Measurements from ENCODE around the gene SCN4A.
"Not testable (repeated sequence)": the region's sequence is repeated elsewhere in the genome, so short reads cannot be mapped to it uniquely, and the experiment has no call there.

SCN4A gene

GRCh38 chr17:63909586-63909985 is 63.1 kb downstream of the SCN4A start:
- not testable (repeated sequence) for H3K36me3 ChIP-seq (ENCODE audit: control insufficient read depth, insufficient read depth, low read length); H3K4me1 ChIP-seq (ENCODE audit: control insufficient read depth, insufficient read depth, low read length); H3K9ac ChIP-seq (ENCODE audit: low read length); H3K9me3 ChIP-seq (ENCODE audit: control insufficient read depth, low read length); H3K4me3 ChIP-seq (ENCODE audit: low read length); H3K27me3 ChIP-seq (ENCODE audit: control insufficient read depth, insufficient read depth, low read length)

- not testable (repeated sequence) for H3K27me3 ChIP-seq (ENCODE audit: control insufficient read depth, insufficient read depth, low read length); H3K9me3 ChIP-seq (ENCODE audit: control insufficient read depth, low read length); H3K9ac ChIP-seq (ENCODE audit: low read length); H3K4me3 ChIP-seq (ENCODE audit: low read length); H3K36me3 ChIP-seq (ENCODE audit: control insufficient read depth, insufficient read depth, low read length); H3K4me1 ChIP-seq (ENCODE audit: control insufficient read depth, insufficient read depth, low read length)
Observed at GRCh38 chr17:63907161-63907778, 65.4 kb downstream of the SCN4A start.

DNA sequence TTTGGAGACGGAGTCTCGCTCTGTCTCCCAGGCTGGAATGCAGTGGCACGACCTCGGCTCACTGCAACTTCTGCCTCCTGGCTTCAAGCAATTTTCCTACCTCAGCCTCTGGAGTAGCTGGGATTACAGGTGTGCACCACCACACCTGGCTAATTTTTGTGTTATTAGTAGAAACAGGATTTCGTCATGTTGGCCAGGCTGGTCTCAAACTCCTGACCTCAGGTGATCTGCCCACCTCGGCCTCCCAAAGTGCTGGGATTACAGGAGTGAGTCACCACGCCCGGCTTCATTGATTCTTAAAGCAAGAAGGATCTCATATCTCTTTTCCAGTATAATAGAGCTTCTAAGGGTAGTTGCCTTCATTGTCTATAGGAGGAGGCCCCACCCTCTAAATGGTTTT is 67.9 kb downstream of the SCN4A start:
- H3K4me3 ChIP-seq (ENCODE audit: low read length); H3K4me1 ChIP-seq (ENCODE audit: control insufficient read depth, insufficient read depth, low read length); H3K36me3 ChIP-seq (ENCODE audit: control insufficient read depth, insufficient read depth, low read length); H3K9ac ChIP-seq (ENCODE audit: low read length); H3K27me3 ChIP-seq (ENCODE audit: control insufficient read depth, insufficient read depth, low read length); H3K9me3 ChIP-seq (ENCODE audit: control insufficient read depth, low read length): not testable (repeated sequence)

GRCh38 chr17:63903787-63904201 is 68.9 kb downstream of the SCN4A start:
- not testable (repeated sequence) for H3K4me3 ChIP-seq (ENCODE audit: low read length); H3K4me1 ChIP-seq (ENCODE audit: control insufficient read depth, insufficient read depth, low read length); H3K9ac ChIP-seq (ENCODE audit: low read length); H3K36me3 ChIP-seq (ENCODE audit: control insufficient read depth, insufficient read depth, low read length); H3K9me3 ChIP-seq (ENCODE audit: control insufficient read depth, low read length); H3K27me3 ChIP-seq (ENCODE audit: control insufficient read depth, insufficient read depth, low read length)

GRCh38 chr17:63901971-63902370 is 70.7 kb downstream of the SCN4A start:
- not testable (repeated sequence) for H3K4me3 ChIP-seq (ENCODE audit: low read length); H3K9me3 ChIP-seq (ENCODE audit: control insufficient read depth, low read length); H3K9ac ChIP-seq (ENCODE audit: low read length); H3K27me3 ChIP-seq (ENCODE audit: control insufficient read depth, insufficient read depth, low read length); H3K36me3 ChIP-seq (ENCODE audit: control insufficient read depth, insufficient read depth, low read length); H3K4me1 ChIP-seq (ENCODE audit: control insufficient read depth, insufficient read depth, low read length)

GRCh38 chr17:63898899-63899798 is 73.6 kb downstream of the SCN4A start:
- H3K27me3 ChIP-seq (ENCODE audit: control insufficient read depth, insufficient read depth, low read length); H3K4me1 ChIP-seq (ENCODE audit: control insufficient read depth, insufficient read depth, low read length): not testable (repeated sequence)

DNA sequence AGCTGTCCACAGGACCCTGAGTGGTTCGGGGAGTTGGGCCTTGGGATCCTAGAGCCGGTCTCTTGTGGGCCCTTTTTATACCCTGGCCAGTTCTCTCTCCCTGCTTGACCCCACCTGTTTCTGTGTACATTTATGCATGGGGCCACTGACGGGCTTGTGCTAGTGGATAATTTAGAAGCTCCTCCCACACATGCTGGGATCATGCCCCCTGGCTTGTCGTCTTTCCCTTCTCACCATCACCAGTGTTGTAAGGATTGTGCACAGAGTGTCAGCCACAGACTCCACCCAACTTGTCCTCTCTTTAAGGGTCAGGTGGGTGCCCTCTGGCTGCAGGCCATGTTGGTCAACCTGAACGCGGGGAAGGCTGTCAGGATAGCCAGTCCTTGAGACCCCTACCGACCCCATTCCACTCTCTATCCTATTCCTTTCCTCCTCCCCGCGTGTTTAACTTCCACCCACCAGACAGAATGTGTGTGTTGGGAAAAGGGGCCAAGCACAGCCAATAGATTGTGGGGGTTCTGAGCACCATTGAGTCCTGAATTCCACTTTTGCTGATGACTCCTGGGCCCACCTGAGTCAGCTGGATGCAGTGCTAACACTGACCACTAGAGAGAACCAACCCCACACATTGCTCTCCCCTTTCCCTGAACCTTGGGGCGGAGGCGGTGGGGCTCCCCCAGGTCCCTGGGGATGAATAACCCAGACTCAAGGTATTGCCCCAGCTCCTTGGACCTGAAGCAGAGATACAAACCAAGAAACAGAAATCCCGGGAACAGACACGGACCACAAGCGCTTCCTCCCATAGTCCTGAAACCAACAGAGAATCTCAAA is 76.0 kb downstream of the SCN4A start, which contains the start of gene CSH1:
Gene CSH1, minus strand, starts transcription at position 51 of the 831 bp plus-strand sequence. CDS start 63 bp downstream, outside the sequence.
- not testable (repeated sequence) for H3K36me3 ChIP-seq (ENCODE audit: control insufficient read depth, insufficient read depth, low read length); H3K4me1 ChIP-seq (ENCODE audit: control insufficient read depth, insufficient read depth, low read length); H3K4me3 ChIP-seq (ENCODE audit: low read length); H3K9me3 ChIP-seq (ENCODE audit: control insufficient read depth, low read length); H3K27me3 ChIP-seq (ENCODE audit: control insufficient read depth, insufficient read depth, low read length); H3K9ac ChIP-seq (ENCODE audit: low read length)

More at GRCh38 chr17:63898899-63899798, 73.6 kb downstream of the SCN4A start:
- H3K9me3 ChIP-seq (ENCODE audit: control insufficient read depth, low read length); H3K4me3 ChIP-seq (ENCODE audit: low read length); H3K36me3 ChIP-seq (ENCODE audit: control insufficient read depth, insufficient read depth, low read length); H3K9ac ChIP-seq (ENCODE audit: low read length): not testable (repeated sequence)

DNA sequence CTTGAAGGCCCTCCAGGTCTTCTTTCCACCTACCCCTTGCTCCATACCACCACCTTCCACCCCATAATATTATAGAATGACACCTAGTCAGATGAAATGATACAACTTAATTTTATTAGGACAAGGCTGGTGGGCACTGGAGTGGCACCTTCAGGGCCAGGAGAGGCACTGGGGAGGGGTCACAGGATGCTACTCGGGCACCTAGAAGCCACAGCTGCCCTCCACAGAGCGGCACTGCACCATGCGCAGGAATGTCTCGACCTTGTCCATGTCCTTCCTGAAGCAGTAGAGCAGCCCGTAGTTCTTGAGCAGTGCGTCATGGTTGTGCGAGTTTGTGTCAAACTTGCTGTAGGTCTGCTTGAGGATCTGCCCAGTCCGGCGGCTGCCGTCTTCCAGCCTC is 77.9 kb downstream of the SCN4A start:
- H3K27me3 ChIP-seq (ENCODE audit: control insufficient read depth, insufficient read depth, low read length); H3K36me3 ChIP-seq (ENCODE audit: control insufficient read depth, insufficient read depth, low read length); H3K9me3 ChIP-seq (ENCODE audit: control insufficient read depth, low read length); H3K9ac ChIP-seq (ENCODE audit: low read length); H3K4me3 ChIP-seq (ENCODE audit: low read length); H3K4me1 ChIP-seq (ENCODE audit: control insufficient read depth, insufficient read depth, low read length): not testable (repeated sequence)

- H3K36me3 ChIP-seq (ENCODE audit: control insufficient read depth, insufficient read depth, low read length); H3K27me3 ChIP-seq (ENCODE audit: control insufficient read depth, insufficient read depth, low read length); H3K9me3 ChIP-seq (ENCODE audit: control insufficient read depth, low read length); H3K4me3 ChIP-seq (ENCODE audit: low read length); H3K4me1 ChIP-seq (ENCODE audit: control insufficient read depth, insufficient read depth, low read length); H3K9ac ChIP-seq (ENCODE audit: low read length): not testable (repeated sequence)
Observed at GRCh38 chr17:63894021-63894420, 78.7 kb downstream of the SCN4A start.

GRCh38 chr17:63892316-63893037 is 80.2 kb downstream of the SCN4A start:
- not testable (repeated sequence) for H3K27me3 ChIP-seq (ENCODE audit: control insufficient read depth, insufficient read depth, low read length); H3K36me3 ChIP-seq (ENCODE audit: control insufficient read depth, insufficient read depth, low read length); H3K9ac ChIP-seq (ENCODE audit: low read length); H3K4me1 ChIP-seq (ENCODE audit: control insufficient read depth, insufficient read depth, low read length); H3K9me3 ChIP-seq (ENCODE audit: control insufficient read depth, low read length); H3K4me3 ChIP-seq (ENCODE audit: low read length)

DNA sequence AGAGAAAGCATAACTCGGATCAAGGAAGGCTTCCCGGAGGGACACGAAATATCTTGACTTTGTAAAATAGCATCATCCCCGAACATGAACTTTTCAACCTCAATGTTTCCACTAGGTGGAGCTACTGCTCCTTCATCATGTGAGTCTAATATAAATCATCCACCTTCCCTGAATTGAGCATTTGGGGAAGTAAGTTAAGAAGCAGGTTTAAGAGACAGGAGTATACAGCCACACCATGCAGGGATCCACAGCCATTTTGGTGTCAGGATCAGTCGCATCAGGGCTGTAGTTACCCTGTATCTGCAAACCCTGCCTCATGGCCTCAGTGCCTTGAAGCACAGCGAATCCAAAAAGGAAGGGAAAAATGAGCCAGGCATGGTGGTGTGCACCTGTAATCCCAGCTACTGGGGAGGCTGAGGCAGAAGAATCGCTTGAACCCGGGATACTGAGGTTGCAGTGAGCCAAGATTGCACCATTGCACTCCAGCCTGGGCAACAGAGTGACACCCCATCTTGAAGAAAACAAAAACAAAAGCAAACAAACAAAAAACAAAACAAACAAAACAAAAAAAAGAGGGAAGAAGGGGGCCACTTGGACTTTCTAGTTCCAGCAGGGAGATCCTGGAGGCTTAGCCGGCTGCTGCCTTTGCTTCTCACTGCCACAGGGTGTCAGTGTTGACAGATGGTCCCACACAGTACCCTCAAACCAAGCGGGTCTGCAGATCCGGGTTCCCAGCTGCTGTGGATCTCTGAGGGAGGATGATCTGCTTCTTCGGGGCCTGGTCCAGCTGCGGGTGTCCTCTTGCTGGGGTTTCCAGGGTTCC is 83.5 kb downstream of the SCN4A start:
- not testable (repeated sequence) for H3K27me3 ChIP-seq (ENCODE audit: control insufficient read depth, insufficient read depth, low read length); H3K4me1 ChIP-seq (ENCODE audit: control insufficient read depth, insufficient read depth, low read length); H3K9me3 ChIP-seq (ENCODE audit: control insufficient read depth, low read length); H3K9ac ChIP-seq (ENCODE audit: low read length); H3K4me3 ChIP-seq (ENCODE audit: low read length); H3K36me3 ChIP-seq (ENCODE audit: control insufficient read depth, insufficient read depth, low read length)

All from mucosa of stomach (tissue), 1 donor.